VCaP (cell line): Measurements from ENCODE around the gene LASP1.

Experiments
- H3K27ac ChIP-seq: fragments of 450-650 bp; 2 replicates; pipeline ENCODE4 v1.5.1; 2017
- TF ChIP-seq, protein P1 (sequence below): fragments of 450-650 bp; conservative IDR thresholded peaks from 2 replicates; pipeline ENCODE4 v1.5.1; 2017; ENCODE audit warnings: mild to moderate bottlenecking, moderate library complexity

Gene LASP1

DNA sequence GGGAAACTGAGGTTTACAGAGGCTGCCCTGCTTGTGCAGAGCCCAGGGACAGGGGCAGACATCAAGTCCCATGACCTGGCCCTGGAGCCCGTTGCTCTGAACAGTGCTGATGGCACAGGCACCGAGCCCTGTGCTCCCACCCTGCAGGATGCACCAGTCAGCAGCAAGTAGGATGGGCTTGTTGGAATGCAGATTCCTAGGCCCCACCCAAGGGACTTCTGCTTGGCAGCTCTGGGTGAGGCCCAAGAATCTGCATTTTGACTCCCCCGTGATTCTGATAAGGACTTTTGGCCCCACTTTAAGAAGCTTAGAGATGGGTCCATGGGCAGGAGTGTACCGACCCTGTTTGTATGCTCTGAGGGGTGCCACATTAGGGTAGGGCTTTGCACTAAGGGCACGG is 23.3 kb downstream of the LASP1 start:
- TF ChIP-seq, protein P1, sequence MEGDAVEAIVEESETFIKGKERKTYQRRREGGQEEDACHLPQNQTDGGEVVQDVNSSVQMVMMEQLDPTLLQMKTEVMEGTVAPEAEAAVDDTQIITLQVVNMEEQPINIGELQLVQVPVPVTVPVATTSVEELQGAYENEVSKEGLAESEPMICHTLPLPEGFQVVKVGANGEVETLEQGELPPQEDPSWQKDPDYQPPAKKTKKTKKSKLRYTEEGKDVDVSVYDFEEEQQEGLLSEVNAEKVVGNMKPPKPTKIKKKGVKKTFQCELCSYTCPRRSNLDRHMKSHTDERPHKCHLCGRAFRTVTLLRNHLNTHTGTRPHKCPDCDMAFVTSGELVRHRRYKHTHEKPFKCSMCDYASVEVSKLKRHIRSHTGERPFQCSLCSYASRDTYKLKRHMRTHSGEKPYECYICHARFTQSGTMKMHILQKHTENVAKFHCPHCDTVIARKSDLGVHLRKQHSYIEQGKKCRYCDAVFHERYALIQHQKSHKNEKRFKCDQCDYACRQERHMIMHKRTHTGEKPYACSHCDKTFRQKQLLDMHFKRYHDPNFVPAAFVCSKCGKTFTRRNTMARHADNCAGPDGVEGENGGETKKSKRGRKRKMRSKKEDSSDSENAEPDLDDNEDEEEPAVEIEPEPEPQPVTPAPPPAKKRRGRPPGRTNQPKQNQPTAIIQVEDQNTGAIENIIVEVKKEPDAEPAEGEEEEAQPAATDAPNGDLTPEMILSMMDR: no peak
- H3K27ac ChIP-seq: no peak overlapping the region

DNA sequence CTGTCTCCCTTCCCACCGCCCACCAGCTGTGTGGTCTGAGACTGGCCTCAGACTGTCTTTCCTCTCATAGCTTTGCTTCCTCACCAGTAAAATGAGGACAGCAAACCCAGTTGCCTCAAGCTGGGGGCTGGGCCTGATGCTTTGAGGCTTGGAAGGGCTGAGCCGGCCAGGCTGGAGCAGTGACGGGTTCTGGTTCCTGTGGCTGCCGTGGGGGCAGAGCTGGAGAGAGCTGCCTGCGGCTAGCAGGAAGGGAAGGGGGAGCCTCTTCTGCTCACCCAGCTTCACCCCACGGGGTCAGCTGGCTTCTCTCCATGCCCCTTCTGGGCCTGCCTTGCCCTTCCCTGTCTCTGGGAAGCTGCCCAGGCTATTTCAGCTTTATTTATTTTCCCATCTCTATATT is 23.7 kb downstream of the LASP1 start:
- no peak overlapping the region for H3K27ac ChIP-seq
- TF ChIP-seq, protein P1: no peak

DNA sequence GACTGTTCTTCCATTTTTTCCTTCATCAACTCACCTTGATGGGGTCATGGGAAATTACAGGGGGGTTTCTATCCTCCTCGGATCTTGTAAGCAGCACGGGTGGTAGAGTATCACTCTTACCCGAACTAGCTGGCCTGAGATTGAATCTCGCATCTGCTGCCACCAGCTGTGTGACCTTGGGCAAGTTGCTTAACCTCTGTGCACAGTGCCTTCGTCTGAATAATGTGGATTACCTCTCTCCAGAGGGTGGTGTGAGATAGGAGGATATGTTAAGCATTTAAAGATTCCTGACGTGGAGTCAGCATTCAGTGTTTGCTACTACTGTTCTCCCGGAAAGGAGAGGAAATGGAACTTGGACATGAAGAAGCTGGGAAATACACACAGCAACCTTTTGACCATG is 24.4 kb downstream of the LASP1 start:
- no peak overlapping the region for H3K27ac ChIP-seq

DNA sequence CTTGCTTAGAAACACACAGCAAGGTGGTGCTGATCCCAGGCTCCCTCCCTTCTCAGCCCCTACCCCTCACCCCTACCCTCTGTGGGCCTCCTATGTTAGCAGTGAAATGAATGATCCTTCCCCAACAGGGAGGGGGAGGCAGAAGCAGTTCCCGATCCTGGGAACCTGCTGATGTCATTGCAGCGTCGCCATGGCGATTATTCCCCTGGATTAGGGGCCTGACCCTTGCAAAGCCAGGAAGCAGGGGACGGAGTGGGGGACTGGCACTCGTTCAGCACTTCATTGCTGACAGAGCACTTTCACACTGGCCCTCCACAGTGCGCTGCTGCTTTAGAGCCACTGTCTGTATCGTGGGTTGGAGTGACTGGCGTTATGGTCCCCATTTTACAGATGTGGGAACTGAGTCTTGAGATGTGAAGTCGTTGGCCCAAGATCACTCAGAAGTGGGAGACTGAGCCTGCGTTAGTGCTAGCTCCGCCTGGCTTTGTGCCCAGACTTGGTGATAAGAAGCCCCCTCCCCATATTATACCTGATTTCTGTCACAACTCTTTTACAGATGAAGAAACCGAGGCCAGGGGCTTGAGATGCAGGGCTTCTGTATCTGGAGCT is 26.6 kb downstream of the LASP1 start:
- no peak overlapping the region for H3K27ac ChIP-seq

More for the DNA sequence above, 24.4 kb downstream of the LASP1 start:
- TF ChIP-seq, protein P1: no peak

DNA sequence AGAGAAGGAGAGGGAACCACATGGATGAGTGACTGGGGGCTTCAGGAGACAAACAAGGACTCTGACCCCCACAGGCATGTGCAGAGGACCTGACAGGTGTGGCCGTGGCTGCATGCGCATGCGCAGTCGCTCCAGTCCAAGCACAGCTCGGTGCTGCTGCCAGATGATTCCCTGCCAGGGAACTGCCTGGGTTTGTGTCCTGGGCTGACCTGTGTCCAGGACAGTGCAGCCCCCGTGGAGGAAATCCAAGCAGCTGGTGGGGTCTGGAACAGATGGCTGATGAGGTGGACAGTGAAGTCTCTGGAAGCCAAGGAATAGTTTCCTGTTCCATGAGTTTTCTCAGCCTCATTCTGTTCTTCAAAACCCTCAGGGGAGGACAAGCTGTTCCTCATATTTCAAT is 27.3 kb downstream of the LASP1 start:
- TF ChIP-seq, protein P1: no peak

More for the DNA sequence above, 26.6 kb downstream of the LASP1 start:
- TF ChIP-seq, protein P1: no peak

DNA sequence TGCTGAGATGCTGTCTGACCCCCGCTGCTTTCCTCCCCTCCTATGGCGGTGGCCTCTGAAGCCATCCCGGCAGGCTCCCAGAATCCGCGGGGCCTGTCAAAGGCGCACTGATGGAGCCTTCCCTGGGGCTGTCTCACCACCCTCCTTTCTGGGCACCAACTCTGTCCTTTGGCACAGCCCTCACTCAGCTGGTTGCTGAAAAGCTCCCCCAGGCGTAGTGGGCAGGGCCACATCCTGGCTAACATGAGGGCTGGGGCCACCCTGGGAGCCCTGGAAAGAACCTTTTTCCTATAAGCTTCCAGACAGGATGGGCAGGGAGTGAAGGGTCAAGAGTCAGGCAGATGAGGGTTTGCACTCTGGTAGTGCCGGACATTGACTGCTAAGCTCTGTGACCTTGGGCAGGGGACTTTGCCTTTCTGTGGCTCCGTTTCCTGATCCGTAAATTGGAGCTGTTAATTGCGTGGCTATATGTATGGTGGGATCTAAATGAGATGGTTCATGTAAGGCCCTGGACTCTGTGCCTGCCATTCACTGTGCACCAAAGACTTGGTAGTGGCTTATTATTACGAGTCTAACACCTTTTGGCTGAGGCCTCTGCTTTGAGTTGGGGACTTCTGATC is 27.9 kb downstream of the LASP1 start:
- H3K27ac ChIP-seq: no peak overlapping the region
- TF ChIP-seq, protein P1: no peak

More for the DNA sequence above, 27.3 kb downstream of the LASP1 start:
- no peak overlapping the region for H3K27ac ChIP-seq

DNA sequence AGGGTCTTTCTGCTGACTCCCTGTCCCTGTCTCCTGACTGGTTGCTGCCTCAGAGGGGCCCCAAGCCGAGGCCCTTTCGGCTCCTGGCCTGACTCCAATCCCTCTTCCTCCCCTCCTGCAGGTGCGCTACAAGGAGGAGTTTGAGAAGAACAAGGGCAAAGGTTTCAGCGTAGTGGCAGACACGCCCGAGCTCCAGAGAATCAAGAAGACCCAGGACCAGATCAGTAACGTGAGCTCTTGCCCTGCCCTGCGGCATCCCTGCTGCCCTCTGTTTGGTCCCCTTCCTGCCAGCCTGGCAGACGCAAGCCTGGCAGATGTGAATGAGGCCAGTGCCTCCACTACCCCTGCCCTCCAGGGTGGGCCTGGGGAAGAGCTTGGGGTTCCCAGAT is 28.4 kb downstream of the LASP1 start:
- no peak overlapping the region for H3K27ac ChIP-seq
- TF ChIP-seq, protein P1: no peak
